GM12865 (cell line): ENCODE measurements around the gene TCF4.
A peak's percentile ranks its signal among the peaks of the same experiment; 100 is the strongest.

ENCODE experiments used
- DNase-seq: peaks from one replicate; pipeline ENCODE4 v3.0.0; 2010; ENCODE audit warnings: low read depth
- H3K4me3 ChIP-seq: 2 replicates; pipeline ENCODE4 v1.5.1; 2011; ENCODE audit warnings: mild to moderate bottlenecking, low read depth, low read length, control low read depth
- CTCF ChIP-seq: IDR thresholded peaks from 2 replicates; pipeline ENCODE4 v1.5.1; 2011; ENCODE audit warnings: low read length, control low read depth, low read depth, inconsistent platforms; ENCODE audit not compliant: insufficient read depth; ENCODE audit errors: missing control alignments

The TCF4 gene

GRCh38 chr18:55603775-55604174 is 15.8 kb upstream of the TCF4 start:
- no peak for TF ChIP-seq CTCF
- H3K4me3 ChIP-seq: no peak overlapping the region
- no peak for DNase-seq

DNA sequence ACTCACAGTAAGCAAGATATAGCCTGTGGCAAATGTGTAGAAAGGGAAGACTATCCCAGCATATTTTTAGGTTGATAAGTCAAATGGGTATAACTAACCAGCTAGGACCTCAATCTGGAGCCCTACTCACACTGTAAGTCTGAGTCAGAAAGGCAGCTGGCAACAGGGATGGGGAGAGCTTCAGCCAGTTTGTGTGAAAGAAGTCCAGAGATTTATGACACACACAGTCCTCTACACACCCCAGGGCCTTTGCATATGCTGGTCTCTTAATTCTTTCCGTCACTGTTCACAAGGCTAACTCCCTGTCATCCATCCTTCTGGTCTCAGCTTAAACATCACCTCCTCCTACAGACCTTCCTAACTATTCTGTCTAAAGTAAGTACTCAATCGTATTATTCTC is 5.9 kb upstream of the TCF4 start:
- DNase-seq: no peak
- H3K4me3 ChIP-seq: no peak overlapping the region
- TF ChIP-seq CTCF: no peak

GRCh38 chr18:55592572-55592971 is 4.6 kb upstream of the TCF4 start:
- no peak for DNase-seq
- no peak for TF ChIP-seq CTCF

DNA sequence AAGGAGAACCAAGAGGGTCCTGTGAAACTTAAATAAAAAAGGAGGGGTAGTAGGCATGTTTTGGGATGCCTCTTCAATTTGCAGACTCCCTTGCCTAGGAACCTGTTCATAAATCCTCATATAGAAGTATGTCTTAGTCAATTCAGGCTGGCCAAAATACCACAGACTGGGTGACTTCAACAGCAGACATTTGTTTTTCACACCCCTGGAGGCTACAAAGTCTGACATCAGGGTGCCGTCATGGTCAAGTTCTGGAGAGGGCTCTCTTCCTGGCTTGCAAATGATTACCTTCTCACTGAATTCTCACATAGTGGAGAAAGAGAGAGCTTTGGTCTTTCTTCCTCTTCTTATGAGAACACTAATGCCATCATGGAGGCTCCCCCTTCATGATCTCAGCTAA is 4.1 kb upstream of the TCF4 start:
- H3K4me3 ChIP-seq: no peak overlapping the region
- no peak for DNase-seq
- TF ChIP-seq CTCF: no peak

More at GRCh38 chr18:55592572-55592971, 4.6 kb upstream of the TCF4 start:
- H3K4me3 ChIP-seq: no peak overlapping the region

DNA sequence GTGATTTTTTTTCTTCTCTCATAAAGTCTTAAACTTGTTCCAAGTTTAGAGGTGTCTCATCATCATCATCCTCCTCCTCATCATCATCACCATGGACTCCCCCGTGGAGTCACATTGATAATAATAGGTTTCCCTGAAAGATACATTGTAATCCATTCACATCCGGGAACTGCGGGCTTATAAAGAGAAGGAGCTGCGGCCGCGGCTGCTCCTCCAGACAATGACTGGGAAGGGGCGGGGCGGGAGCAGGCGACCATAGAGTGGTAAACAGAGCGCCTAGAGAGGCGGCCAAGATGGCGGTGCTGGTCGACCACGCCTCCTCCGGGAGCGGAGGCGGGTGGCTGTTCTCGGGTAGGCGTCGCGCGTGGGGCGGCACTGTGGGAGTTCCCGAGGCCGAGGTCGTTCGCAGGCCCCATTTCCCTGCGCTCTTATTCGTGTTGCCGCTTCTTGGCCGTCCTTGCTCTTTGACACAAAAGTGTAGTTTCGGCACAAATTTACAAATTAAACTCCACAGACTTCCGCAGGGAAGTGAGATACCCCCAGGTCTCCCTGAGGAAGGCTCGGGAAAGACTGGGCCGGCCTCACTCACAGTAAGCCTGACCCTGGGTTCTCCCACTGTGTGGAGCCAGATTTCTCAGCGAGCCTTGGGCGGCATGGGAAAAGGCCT is 1.8 kb upstream of the TCF4 start:
- peak; percentile 94 for DNase-seq
- TF ChIP-seq CTCF: no peak
- H3K4me3 ChIP-seq: peak overlapping the region; percentile 69

DNA sequence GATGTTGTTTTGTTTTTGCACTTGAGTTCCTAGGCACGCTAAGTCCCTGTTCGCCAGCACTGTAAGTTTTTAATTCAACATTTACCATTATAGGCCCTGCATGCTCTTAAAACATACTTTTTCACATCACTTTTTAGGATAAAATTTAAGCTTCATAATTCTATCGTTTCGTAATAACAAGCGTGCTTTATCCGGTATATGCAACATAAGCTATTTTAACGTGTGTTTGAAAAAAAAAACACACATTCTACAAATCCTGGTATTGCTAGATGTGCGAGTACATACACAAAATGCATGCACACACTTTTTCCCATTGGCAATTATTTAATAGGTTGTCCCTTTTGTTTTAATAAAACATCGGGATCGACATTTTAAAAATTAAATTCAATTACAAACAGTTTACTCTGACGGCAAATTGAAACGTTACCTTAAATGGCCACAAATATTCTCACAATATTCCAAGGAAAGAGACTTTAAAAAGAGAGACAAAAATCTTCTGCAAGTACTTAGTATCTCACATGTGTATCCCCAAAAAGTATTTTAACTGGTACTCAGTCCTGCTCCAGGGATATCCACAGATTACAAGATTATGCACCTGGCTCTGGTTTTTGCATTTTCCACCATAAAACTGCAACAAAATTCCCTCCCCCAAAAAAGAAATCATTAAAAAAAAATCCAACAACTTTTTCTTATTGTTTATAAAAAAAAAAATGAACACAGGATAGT is 1.0 kb upstream of the TCF4 start:
- DNase-seq: peak; percentile 31
- TF ChIP-seq CTCF: no peak
- peak overlapping the region; percentile 69 for H3K4me3 ChIP-seq
